Forelimb muscle (tissue), 1 donor: Measurements from ENCODE around the gene WWTR1. TPM values are rescaled to one million over a fixed set of nuclear protein-coding genes. Genes with fewer than 3 reads are reported as not detected.

ENCODE experiments used
- DNase-seq: peaks from one replicate; pipeline ENCODE4 v3.0.0-alpha.2; 2013; ENCODE audit warnings: low read depth
- polyA plus RNA-seq: library from polyadenylated mRNA; unstranded; fragments of 120-200 nt; gene quantifications from one replicate; pipeline ENCODE4 v1.2.1, GENCODE V29; 2013; ENCODE audit not compliant: insufficient read length

WWTR1 gene
- polyA plus RNA-seq, 1 donor: 71.8 TPM

DNA sequence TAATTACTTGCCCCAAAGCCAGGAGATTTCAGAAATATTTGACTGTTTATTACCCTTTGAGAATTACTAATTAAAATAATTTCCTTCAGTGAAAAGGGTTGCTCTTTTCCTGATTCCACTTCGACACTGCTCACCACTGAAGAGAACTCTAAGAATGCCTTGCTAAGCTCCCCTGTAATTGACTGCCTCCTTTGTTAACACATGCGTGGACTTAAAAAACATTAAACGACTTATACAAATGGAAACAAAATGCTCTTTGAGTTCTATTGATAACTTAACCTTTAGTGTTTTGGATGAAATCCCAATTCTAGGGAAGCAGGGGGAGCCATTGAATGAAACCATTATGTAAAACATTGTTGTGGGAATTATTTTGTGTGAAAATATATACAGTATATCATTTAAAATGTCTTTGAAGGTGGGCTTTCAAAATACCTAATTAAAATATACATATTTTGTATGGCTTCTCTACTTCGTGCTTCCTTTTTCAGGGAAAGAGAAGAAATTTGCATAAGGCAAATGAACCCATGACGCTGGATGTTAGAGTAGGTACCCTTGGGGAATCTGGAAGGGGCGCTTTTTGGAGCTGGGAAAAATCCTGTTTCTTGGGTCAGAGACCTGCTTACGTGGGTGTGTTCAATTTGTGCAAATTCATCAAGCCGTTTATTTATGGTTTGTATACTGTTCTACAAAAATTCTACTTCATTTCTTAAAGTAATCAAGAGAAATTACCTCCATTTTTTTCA, 64.2 kb downstream of the WWTR1 start:
- DNase-seq: no peak

DNA sequence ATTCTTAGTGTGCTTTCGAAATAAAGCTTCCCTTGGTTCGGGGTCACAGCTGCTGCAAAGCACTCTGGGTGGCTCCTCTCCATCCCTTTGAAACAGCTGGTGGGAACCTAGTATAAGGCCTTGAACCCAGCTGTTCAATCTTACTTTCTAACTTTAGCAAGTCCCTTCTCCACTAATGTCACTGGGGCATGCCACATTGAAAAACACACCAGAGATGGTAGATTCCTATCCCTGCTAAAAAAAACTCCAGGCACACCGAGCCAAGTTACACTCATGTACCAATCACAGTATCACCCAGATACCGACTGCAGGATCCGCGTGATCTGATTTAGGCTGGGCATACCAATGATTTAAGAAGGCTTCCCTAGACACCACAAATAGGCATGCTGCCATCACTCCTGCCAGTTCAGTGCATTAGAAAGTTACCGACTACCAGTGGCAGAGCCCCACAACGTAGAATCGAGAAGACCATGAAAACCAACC, 65.0 kb downstream of the WWTR1 start:
- no peak for DNase-seq

DNA sequence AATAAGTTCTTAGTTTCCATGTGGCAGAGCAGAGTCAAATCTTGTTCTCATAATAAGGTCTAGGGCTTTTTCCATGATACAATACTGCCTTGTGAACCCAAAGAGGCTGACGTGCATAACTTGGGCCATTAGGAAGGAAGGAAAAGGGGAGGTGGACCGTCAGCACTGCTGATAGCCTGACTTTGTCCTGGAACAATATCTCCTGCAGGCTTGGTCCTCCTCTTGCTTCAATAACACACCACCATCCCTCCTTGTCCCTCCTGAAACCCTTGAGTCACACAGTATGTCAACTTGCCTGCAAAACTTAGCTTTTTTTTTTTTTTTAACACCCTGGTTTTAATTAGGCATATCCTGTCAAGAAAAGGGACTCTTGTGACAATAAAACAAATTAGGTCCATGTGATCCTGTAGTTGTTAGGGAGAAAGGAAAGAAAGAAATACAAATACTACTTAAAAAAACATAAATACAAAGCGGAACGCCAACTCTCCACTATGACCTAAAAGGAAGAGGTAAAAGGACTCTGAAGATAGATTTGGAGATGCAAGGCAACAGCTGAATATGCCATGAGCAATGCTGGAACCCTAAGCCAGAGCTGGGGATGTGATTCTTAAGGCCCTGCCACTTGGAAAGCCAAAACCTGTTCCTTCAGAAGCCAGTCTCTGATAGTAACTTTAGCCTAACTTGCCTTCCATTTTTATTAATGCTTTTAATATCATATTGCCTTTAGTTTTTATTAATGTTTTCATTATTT, 67.0 kb downstream of the WWTR1 start:
- no peak for DNase-seq

DNA sequence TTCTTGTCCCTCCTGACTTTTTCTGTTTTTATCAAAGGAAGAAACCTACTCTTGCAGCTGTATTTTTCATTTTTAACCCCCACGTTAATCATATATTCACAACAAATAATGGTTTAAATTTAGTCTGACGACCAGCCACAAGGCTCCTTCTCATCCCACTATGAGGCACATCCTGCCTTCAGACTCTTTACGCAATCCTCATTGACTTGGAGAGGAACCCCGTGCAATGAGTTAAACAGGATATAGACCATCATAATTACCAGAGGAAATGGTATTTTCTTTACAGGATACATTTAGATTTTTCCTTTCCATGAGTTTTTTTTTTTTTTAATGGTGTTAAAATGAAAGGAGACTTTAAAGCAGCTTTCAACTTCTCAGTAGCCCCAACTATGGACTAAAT, 68.5 kb downstream of the WWTR1 start:
- no peak for DNase-seq

DNA sequence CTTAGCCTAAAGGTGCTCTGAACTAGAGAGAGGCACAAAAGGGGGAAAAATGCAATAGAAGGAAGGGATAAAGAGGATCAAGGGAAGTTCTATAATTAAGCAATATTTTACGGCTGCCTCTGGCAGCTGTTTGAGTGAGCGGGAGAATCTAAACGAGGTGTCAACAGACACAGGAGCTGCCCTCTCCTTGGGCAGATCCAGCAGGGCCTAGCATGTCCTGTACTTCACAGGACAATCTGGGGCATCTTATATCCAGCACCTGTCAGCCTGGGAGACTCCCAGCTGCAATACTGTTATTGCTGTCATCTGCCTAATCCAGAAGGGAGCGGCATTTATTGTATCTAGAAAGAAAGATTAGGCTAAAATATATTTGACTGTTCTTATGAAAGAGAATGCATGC, 68.9 kb downstream of the WWTR1 start:
- no peak for DNase-seq

DNA sequence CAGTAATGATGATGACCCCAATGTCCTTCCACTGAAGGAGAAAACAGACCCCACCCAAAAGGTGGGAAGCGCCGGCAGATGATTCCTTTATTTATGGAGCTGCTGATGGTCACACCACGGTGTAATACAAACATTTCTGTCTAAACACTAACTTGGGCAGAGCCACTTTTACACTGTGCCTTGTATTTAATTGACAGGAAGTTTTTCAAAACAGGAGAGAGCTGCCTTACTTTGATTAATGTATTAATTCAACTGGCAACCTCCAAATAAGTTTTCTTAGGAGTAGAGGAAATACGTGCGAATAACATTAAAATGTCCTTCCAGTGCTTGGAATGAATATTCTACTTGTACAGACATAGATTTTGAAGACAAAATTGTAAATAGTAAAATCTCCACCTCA, 70.4 kb downstream of the WWTR1 start:
- DNase-seq: no peak

DNA sequence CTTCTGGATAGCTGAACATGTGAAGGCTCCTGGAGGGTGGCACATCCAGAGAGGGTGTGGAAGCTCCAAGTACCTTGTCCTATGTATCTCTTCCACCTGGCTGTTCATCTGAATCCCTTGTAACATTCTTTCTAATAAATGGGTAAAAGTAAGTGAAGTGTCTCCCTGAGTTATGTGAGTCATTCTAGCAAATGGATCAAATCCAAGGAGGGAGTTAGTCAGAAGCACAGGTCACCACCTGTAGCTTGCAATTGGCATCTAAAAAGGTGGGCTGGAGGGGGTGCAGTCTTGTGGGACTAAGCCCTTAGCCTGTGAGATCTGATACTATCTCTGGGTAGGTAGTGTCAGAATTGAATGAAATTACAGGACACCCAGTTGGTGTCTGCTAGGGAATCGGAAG, 71.0 kb downstream of the WWTR1 start:
- no peak for DNase-seq

DNA sequence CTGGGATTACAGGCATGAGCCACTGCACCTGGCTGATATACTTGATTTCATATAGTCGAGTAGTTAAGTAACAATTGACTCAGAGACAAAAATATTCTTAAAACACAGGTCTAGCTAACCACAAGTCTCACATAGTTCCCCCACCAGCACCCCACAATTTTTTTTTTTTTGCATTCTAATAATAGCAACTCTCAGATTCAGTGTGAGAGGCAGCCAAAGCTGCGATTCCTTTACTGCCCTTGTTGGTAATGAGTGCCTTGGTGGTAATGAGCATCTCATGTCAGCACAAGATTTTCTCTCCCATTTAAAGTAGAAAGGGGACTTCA, 72.5 kb downstream of the WWTR1 start:
- DNase-seq: no peak

DNA sequence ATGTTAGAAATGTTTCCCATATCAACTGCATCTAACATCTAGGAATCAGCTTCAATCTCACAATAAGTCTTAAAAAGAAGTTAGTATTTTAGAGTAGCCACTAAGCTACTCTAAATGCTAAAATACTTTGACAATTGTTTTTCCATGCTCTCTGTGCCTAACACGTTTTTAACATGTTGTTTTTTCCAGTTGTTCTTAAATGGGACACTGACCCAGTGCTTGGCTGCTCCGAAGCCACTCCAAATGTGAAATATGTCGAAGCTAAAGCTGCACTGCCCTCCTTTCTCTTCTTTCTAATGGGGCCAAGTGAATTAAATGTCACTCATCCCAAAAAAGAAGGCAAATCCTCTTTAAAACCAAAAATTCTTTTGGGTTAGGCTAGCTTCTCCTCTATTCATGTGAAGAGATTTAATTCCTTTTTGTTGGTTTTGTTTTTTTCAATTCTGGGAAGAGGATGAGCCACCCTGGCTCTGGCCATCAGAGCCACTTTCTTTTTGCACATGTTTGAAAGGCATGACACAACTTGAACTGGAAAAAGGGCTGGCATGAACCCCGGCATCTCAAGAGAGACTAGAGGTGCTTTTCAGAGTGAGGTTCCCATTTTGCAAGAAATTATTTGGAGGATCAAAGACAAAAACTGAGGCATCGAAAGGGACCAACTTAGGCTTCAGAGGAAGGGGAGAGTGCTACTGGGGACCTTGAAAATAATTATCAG, 73.7 kb downstream of the WWTR1 start:
- DNase-seq: no peak

DNA sequence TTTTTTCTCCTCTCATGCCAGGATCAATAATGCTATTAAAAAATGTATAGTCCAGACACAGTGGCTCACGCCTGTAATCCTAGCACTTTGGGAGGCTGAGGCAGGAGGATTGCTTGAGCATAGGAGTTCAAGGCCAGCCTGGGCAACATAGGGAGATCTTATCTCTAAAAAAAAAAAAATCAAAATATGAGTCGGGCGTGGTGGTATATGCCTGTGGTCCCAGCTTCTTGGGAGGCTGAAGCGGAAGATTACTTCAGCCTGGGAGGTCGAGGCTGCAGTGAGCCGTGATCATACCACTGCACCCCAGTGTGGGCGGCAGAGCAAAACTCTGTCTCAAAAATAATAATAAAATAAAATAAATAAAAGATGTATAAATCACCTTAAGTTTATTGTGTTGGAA, 75.4 kb downstream of the WWTR1 start:
- no peak for DNase-seq

DNA sequence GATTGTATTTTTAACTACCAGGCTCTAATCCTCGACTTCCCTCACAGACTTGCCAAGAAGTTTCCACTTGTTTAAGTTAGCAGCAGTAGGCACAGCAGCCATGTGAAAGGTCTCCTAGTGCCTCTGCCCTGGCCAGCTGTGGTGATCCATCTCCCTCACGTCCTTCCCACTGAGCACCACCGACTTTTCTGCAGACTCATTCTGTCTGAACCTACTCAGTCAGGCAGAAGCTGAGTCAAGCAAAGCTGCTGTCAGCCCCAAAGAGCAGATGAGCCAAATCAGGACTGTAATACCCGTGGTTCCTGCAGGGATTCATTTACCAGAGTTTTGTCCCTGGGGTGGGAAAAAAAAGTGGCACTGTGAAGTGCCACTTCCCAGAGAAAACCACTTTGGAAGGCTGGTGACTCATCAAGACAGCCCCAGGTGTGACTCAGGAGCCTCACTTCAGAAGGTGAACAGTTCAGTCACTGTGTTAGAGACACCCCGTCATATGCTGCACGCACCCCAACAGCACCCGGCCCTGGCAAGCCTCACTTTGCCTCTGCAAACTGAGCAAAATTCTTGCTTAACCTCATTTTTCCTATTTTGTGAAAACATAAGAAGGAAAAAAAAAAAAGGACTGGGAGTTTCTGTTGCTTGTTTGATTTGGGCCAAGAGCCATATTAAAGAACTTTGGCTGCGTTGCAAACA, 76.0 kb downstream of the WWTR1 start:
- DNase-seq: peak; percentile 39

DNA sequence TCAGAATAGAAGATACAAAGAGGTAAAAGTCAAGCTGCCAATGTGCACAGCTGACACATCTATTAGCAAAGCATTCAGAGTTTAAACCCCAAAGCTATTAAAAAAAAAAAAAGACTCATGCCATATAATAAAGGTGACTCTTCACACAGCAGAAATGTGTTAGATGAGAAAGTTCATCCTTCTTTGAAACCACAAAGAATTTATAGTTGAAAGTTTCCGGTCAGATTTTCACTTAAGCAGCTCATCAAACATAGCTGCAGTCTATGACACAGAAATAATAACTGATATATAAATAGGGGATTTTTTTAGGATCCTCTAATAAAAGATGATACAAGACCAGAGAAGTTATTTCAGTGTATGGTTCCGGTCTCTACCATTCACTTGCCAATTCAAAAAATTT, 76.6 kb downstream of the WWTR1 start:
- no peak for DNase-seq

DNA sequence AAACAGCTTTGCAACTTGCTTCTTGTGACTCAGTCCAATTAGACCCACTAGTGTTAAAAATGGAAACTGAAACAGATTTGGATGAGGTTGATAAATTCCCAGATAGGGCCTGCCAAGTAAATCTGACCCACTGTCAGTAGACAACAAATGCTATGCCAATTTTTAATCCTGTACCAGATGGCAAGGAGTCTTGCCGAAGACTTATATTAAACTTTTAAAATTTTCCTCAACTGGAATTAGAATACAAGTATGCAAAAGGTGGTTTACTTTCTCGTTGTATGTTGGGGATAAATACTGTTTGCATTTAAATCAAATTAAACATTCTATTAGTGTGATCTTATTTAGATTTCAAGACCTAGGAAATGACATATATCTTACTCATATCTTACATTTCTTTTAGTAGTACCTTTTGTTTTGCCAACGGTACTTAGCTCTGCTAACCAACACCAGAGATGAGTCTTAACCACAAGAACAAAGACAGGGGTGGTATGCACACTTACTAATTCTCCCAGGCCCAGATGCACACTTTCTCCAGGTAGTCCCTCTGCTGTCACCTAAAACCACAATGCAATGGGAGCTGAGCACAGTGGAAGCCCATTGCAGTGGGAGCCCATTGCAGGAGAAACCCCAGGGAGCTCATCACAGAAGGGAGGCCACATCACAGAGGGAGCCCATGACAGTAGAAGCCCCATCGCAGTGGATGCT, 77.8 kb downstream of the WWTR1 start:
- no peak for DNase-seq

DNA sequence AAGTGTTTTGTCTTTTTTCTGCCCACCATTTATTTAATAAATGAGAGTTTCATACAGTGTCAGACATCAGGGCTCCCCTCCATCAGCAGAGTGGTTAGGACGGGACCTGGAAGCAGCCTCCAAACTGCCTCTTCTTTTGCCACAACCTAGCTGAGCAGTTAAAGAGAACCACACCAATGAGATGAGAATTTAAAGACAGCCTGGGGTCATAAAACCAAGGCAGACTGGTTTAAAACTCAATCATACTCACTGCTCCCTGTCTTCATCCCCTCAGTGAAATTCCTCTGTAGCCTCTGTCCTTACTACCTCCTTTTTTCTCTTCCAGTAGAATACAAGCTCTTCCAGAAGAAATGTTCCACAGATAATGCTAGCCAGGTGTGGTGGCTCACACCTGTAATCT, 78.7 kb downstream of the WWTR1 start:
- no peak for DNase-seq

DNA sequence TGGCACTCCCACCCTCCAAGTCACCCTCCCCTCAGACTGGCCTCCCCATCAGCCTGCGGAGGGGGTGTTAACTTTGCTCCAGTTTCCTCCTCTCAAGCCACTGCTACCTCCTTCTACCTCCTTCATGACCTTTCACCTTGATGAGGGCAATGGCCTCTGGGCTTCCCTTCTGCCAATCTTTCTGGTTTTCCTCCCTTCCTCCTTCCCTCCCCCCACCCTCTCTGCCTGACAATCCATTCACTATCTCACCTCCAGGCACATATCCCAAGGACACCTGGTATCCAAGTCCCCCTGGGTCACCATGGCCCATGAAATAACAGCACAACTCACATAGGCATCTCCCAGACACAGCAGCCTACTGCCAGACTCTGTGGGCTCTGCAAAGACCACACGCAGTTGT, 80.0 kb downstream of the WWTR1 start:
- DNase-seq: no peak

DNA sequence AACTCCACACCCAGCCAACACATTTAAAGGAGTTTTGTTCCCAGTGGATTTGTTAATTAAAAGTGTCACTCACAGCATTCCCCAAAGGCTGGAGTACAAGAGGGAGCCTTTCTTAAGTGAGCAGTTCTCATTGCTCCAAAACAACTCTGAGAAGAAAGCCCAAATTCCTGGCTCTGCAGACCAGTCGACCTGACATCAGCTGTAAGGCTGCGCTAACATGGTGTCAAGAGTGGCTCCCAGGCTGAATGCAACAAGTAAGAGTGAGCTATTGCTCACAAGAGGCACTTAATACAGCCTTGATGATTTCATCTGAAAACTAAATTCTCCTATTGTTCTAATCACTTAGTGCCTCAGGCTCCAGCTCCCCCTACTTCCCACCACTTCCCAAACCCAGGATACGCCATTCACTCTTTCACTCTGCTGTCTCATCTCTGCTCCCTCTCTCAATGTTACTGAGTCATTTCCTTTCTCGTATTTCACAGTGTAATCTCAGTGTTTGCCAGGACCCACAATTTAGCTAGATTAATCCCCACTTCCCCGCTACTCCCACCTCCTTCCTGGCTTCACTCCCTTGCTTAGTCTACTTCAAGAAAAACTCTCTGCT, 81.8 kb downstream of the WWTR1 start:
- no peak for DNase-seq

DNA sequence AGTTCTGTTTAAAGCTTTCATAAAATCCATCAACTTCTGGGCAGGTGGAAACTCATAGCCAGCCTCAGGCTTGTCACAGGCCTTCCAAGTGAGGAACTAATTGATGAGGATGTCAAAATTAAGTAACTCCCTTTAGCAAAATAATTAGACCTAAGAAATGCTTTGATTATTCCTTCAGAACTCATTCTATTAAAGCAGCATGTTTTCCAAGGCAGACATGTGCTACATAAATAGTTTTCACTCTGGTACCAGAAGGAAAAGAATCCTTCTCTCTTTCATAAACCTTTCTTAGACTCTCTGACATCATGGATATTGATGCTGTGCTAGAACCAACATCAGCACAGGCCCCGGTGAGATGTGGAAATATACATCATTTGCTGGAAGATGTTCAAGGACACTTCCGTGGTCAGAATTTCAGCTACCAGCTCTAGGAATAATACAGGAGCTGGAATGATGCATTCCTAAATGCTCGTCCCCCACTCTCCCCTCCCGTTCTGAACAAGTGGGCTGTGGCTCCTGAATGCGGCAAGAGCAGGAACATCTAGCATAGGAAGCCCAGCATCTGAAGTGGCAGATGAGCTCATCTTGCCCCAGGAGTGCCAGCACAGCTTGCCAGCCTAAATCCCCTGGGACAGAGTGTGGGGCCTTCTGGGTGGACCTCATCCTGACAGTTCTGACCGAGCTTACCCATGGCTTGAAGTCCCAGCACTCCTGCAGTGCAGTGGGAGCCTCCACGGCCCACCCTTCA, 82.4 kb downstream of the WWTR1 start:
- no peak for DNase-seq

DNA sequence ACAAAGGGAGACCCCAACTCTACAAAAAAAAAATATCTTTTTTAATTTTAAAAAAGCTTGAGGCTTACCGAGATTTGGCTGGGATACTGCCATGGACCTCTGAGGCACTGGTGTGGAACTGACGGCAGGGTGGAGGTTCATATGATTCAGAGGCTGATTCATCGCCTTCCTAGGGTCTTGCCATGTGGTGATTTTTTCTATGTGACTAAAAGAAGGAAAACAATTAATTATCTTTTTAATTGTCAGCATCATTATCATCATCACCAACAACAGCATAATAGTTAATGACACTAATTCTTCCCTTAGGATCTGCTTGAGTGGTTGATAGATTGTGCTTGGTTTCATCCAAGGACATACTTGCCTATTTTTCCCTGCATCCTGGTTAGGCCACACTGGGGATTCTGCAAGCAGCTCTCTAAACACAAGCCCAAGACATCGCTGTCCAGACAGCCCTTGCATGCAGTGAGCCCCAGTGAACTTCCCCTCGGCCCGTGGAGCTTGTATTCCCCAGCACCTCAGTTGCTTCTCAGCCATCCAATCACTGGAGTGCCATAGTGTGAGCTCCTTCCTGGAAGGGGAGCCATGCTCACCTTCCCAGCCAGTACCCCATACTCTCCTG, 84.9 kb downstream of the WWTR1 start:
- DNase-seq: no peak

DNA sequence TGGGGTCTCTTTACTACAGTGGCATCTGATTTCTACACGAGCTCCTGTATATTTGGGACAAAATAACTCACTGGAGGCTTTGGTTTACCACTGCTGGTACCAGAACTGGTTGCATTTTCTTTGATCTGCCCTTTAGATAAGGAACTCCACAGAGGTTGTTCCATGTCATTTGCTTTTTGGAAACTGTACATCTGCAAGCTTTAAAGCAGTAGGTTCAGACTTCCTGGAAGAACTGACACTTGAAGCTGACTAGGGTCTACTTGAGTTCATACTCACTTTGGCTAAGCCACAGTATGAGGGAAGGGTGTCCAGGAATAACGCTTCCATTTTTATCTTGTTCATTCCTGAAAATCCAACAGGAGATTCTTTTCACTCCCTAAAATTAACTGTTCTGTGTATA, 86.4 kb downstream of the WWTR1 start:
- DNase-seq: no peak

DNA sequence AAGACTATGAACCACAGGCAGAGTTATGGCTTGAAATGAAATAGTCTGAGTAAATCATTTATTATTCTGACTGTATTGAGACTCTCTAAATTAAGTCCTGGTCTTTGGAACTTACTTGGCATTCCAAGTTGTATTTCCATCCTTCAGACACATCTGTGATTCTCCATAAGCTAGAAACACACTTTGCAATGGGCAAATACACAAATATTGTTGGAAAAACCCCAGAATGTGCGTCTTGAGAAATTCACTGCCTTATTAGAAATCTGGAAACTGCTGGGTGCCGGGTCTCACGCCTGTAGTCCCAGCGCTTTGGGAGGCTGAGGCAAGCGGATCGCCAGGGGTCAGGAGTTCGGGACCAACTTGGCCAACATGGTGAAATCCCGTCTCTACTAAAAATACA, 87.8 kb downstream of the WWTR1 start:
- no peak for DNase-seq
